HG03469 (cell line): Measurements from ENCODE around the gene SYNPO.

Experiments used
- ATAC-seq: cut with Tn5 transposase; IDR thresholded peaks from one replicate; pipeline ENCODE4 v1.9.1; 2021; ENCODE audit warnings: mild to moderate bottlenecking, moderate library complexity, moderate number of reproducible peaks; ENCODE audit not compliant: unreplicated experiment

The SYNPO gene

DNA sequence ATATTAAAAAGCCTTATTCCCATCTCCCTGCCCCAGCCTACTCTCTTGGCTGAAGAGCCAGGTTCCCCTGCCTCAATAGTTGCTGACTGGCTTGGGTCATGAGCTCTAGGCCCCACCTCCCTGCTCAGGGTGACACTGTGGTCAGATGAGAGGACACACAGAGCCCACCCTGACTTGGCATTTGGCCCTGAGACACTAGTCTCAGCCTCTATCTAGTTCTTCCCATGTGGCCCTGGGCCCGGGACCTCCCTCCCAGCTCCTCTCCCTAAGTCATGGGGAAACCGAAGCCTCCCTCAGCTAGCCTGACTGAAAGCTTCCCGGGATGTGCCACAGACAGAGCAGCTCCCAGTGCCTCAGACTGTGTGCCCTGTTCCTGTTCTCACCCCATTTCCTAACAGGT lies 14.8 kb downstream of the SYNPO start:
- no peak for ATAC-seq

DNA sequence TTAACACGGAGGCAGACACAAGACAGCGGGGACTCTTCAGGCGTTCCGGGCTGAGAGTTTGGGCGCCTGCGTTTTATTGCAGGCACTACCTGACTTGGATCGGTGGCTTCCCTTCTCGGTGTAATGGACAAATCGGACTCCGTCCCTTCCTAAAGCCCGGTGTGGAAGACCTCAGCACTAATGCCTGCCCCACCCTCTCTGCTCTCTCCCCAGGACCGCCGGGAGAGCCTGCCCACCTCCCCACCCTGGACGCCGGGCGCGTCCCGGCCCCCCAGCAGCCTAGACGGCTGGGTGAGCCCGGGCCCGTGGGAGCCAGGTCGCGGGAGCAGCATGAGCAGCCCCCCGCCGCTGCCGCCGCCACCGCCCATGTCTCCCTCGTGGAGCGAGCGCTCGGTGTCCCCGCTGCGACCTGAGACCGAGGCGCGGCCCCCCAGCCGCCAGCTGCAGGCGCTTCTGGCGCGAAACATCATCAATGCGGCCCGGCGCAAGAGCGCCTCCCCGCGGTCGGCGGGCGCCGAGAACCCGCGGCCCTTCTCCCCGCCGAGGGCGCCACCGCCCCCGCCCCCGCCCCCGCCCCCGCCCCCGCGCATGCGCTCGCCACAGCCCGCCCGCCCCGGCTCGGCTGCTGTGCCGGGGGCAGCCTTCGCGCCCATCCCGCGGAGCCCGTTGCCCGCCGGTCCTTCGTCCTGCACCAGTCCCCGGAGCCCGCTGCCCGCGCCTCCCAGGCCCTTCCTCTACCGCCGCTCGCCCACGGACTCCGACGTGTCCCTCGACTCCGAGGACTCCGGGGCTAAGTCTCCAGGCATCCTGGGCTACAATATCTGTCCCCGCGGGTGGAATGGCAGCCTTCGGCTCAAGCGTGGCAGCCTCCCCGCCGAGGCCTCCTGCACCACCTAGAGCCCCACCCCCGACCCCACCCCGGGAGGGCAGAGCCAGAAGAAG lies 16.0 kb downstream of the SYNPO start:
- no peak for ATAC-seq

DNA sequence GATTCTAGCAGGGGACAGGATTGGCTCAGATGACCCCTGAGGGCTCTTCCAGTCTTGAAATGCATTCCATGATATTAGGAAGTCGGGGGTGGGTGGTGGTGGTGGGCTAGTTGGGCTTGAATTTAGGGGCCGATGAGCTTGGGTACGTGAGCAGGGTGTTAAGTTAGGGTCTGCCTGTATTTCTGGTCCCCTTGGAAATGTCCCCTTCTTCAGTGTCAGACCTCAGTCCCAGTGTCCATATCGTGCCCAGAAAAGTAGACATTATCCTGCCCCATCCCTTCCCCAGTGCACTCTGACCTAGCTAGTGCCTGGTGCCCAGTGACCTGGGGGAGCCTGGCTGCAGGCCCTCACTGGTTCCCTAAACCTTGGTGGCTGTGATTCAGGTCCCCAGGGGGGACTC lies 17.7 kb downstream of the SYNPO start:
- no peak for ATAC-seq

DNA sequence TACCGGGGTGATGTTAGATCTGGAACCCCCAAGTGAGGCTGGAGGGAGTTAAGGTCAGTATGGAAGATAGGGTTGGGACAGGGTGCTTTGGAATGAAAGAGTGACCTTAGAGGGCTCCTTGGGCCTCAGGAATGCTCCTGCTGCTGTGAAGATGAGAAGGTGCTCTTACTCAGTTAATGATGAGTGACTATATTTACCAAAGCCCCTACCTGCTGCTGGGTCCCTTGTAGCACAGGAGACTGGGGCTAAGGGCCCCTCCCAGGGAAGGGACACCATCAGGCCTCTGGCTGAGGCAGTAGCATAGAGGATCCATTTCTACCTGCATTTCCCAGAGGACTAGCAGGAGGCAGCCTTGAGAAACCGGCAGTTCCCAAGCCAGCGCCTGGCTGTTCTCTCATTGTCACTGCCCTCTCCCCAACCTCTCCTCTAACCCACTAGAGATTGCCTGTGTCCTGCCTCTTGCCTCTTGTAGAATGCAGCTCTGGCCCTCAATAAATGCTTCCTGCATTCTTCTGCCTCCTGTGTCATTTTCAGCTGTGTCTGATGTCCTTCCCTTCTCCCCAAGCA lies 18.3 kb downstream of the SYNPO start:
- ATAC-seq, result no peak

DNA sequence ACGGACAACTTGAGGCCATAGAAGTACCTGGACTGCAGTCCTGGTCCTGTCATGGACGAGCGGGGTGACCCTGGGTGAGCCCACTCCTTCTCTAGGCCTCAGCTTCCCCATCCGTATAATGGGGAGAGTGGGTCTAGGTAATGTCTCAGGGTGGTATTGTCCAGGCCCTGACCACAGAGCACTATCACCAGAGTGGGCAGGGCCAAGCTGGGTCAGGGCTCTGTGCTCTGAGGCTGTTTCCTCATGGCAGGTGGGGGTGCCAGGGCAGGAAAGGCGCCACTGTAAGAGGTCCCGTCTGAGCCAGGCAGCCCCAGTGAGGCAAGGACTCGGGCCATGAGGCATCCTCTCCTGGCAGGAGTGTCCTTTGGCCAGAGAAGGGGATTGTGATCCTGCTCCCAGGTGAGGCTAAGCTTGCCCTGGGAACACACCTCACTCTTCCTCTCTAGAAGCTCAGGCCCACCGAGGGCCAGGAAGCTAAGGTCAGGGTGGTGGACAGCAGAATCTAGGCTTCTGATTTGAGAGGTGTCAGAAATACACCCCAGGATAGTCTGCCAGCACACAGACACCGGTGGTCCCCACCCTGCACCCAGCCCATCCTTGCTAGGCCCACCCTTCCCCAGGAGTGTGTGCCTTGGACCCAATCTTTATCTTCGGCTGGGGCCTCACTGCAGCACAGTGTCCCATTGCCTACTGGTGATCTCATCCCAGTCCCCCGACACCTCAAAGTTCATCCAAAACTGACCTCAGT lies 19.1 kb downstream of the SYNPO start:
- no peak for ATAC-seq

DNA sequence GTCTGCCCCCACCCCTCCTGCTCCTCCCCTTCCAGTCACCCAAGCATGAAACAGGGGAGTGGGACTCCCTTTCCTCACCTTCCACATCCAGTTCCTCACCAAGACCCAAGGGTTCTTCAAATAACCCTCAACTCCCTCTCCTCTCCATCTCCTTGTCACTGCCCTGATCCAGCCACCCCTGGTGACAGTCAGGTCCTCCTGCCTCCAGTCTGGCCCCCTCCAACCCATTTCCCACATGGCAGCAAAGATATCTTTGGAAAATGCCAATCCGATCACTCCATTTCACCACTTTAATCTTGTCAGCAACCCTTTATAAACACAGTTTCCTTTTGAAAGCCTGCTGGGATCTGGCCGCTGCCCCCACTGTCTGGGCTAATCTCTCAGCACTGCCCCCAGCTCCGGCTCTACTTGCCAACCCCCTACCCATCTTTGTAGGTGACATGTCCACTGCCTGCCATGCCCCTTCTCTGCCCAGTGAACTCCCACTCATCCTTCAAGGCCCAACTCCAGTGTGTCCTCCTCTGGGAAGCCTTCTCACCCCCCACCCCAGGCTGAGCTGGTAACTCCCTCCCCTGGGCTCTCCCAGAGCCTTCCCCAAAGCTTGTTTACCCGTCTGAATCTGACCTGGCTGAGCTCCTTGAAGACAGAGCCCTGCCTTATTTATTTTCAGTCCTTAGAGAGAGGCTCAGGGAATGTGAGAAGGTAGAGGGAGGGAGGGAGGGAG lies 19.8 kb downstream of the SYNPO start:
- no peak for ATAC-seq

DNA sequence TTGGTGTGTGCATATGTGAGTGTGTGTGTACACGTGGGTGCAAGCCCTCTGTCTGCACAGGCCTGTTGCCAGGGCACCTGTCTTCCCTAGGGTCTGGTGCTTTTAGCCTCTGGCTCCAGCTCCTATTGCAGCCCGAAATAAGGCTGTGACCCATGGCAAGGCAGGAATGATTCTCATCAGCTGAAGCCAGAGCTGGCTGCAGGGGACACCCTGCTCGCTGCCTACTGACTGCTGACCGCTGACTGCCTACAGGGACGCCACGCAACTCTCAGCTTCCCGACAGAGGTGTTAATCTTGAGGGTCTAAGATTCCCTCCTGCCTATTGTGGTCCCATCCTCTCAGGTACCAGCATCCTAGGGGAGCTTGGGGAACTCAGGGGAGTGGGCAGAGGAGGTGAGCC lies 20.6 kb downstream of the SYNPO start, which contains the start of gene MYOZ3:
MYOZ3 (plus strand) TSS at position 166 of the 400 bp plus-strand sequence. CDS start 1,691 bp downstream, outside the sequence.
- ATAC-seq, result no peak

DNA sequence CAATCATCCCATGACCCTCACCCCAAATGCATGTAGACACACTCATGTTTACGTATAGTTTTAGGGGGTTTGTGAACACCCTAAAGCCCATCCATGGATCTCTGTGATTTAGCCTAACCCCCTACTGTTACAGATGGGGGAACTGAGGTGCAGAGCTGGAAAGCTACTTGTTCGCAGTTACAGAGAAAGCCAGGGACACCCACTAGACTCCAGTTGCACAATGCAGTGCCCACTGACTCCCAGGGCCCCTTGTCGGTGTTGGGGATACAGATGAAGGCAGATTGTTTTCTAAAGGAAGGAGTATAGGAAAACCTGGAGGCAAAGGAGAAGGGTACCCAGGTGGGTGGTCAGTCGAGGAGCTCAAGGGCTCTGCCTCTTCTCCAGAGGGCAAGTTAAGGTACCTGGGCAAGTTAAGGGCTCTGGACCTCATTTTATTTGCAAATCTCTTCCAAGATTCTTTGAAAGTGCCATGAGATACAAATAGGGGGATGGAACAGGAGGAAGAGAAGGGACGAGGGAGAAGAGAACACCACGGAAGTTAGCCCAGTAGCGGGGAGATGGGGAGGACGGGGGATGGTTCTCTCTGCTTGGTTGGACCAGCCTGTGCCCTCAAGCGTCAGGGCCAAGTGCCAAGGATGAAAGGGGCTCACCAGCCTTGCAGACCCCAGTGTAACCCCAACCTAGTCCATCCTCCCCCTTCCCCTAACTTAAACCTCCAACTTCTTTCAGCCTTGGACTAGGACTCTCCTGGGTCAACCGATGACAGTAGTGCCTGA lies 21.5 kb downstream of the SYNPO start:
- no peak for ATAC-seq

DNA sequence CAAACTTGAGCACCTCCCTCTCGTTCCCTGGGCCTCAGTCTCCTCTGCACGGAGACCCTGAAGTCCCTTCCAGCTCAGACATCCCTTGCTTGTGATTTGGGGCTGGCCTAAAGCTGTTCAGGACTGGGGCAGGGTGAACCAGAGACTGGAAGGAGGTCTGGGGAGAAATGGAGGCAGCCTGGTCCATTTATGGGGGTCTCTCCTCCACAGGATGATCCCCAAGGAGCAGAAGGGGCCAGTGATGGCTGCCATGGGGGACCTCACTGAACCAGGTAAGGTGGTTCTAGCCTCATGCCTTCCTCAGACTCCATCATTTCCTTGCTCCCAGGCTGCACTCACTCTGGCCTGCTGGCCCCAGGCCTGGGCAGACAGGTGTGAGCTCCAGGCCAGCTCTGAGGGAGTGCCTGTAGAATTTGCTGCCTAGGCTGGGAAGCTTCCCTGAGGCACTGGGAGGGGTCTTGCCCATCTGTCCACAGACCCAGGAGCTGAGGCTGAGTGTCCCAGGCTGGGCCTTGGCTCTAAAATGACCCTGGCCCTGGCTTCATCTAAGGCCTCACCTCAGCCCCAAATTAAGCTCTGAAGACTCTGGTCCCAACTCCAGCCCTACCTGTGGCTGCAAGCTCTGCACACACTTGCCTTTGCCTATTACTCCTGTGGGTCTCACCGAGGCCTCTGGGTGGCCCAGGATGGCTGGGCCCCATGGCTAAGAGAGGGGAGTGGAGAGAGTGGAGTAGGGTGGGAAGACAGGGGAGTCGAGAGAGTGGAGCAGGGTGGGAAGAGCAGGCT lies 22.5 kb downstream of the SYNPO start:
- ATAC-seq, result no peak

DNA sequence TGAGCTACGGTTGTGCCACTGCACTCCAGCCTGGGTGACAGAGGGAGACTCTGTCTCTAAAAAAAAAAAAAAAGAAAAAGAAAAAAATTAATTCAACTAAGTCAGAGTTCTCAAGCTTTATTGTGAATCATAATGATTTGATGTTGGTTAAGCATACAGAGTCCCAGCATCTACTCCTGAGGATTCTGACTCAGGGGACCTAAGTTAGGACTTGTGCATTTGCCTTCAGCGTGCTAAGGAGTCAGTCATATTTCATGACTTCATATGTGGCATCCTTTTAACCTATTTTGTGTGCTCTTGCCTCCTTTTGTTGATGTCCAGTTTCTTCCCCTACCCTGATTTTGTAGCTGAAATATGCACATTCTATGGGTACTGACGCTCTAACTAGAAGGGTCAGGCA lies 23.5 kb downstream of the SYNPO start:
- ATAC-seq, result no peak

DNA sequence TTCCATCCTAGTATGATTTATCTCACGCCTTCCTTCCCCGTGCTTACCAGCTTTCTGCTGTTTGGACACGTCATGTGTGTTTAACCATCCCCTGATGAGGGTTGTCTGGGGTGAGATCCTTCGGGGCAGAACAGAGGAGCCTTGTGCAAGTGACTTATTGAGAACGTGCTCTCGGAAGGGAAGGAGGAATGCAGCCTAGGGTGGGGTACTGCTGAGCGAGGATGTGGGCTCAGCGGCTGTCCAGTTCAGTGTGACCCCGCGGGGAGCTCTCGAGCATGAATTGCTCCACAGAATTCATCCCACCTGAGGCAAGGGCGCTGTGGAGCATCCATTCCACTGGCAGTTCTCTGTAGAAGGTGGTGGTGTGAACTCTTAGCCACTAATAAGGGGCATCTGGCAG lies 24.6 kb downstream of the SYNPO start:
- no peak for ATAC-seq

DNA sequence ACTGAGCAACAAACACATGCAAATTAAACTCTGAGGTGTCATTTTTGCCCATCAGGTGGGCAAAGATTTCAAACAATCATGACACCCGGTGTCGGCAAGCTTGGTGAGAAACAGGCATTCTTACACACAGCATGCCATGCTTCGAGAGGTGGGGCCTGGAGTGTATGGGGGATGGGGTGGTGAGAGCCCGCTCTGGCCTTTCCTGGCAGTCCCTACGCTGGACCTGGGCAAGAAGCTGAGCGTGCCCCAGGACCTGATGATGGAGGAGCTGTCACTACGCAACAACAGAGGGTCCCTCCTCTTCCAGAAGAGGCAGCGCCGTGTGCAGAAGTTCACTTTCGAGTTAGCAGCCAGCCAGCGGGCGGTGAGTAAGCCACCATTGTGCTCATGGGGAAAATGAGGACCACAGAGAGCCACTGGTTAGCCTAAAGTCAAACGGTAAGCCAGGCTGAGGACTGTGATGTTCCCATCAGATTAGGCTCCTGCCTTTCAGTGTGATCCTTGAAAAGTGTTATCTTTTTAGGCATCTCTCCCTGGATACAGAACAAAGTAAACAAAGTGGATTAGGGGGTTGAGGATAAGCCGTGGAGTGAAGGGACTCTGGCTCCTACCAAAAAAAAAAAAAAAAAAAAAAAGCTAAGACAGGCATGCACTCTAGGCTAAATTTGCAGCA lies 30.0 kb downstream of the SYNPO start:
- ATAC-seq, result no peak

DNA sequence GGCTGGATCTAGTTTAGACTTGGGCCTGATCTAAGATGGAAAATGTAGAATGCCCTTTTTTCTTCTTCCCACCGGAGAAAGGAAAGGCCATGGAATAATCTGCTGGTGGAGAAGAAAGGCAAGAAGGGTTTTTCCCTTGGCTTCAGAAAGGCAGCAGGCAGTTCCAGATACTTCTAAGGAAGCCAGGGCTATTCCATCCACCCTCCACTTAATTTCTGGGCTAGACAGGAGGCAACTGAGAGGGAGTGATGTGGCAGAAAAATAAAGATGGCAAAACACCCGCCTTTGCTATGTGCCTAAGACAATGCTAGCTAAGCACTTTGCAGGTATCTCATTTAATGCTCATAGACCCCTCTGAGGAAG lies 30.5 kb downstream of the SYNPO start:
- ATAC-seq, result no peak

DNA sequence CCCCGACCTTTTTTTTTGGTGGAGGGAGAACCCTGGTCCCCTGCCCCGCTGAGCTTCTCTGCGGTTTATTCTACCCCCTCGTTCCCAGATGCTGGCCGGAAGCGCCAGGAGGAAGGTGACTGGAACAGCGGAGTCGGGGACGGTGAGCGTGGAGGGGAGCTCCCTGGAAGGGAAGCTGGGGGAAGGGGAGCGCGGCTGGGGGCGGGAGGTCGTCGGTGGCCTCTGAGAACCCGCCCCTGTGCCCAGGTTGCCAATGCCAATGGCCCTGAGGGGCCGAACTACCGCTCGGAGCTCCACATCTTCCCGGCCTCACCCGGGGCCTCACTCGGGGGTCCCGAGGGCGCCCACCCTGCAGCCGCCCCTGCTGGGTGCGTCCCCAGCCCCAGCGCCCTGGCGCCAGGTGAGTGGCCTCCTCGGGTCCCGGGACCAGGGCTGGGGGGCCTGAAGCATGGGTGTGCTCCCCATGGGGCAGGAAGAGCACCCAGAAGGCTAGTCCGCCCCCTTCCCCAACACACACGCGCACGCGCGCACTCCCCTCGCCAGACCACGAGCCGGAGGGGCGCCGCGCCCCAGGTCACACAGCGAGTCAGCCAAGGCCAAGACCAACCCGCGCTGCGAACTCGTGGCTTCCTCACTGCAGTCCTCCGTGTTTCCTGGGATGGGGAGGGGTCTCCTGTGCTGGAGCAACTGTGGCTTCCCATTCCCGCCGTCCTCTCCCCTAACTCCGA lies 31.2 kb downstream of the SYNPO start:
- ATAC-seq, result no peak

DNA sequence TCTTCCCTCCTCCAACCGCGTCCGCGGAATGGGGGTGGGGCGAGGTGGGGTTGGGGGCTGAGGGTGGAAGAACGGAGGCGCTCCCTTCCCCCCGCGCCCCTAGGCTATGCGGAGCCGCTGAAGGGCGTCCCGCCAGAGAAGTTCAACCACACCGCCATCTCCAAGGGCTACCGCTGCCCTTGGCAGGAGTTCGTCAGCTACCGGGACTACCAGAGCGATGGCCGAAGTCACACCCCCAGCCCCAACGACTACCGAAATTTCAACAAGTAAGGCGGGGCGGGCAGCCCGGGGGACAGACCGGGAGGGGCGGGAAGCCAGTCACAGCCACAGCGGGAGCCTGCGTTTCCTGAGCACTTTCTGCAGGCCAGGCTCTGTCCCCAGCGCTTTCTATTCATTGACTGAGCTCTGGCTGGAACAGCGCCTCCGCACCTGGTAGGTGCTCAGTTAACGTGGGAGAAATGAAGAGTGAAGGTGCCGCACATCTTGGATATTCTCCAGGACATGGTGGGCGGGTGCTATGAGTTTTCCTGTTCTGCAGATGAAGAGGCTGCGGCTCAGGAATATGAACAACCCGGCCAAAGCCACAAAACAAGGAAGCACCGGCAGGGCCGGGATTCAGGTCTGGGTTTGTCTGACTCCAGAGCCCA lies 31.9 kb downstream of the SYNPO start:
- no peak for ATAC-seq

DNA sequence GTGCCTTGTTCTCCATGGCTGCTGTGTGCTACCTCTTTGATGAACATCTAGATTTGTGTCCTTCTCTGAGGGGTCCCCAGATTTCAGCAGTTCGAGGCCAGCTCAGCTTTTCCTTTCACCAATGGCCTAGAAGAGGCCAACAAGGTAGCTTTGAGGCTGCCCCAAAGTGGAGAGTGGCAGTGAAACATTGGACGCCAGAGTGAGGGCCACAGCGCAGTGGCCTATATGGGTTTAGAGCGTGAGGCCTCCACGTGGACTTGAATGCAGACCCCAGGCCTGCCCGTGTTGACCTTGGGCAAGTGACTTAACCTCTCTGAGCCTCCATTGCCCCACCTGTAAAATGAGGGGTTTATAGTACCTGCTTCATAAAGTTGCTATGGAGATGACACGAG lies 32.4 kb downstream of the SYNPO start:
- no peak for ATAC-seq

DNA sequence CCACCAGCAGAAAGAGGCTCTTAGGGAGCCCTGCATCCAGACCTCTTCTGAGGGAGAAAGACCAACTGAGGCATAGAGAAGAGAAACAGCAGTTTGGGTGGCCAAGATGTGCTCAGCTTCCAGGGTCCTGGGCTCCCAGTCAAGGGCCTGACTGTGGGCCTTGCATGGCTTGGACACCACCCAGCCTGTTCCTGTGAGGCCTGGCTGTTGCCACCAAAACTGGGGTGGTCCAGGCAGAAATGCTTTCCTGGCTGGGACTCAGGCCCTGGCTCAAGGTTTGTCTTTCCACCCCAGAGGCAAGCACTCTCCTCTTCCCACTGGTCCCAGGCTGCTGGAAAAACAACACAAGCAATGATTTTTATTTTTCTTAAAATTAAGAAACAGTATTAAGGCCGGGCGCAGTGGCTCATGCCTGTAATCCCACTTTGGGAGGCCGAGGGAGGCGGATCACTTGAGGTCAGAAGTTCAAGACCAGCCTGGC lies 33.9 kb downstream of the SYNPO start:
- ATAC-seq, result no peak

DNA sequence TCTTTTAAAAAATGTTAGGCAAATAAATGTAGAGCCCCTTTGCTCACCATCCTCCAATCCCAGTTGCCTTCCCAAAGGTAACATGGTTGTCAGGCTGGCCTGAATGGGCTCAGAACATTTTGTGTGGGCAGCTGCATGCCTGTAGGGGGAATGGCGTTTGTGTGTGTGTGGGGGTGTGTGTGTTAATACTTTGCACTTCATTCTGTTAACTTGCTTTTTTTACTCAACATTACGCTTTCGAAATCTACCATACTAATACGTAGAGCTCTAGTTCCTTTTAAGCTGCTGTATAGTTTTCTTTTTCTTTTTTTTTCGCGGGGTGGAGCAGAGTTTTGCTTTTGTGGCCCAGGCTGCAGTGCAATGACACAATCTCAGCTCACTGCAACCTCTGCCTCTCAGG lies 34.6 kb downstream of the SYNPO start:
- ATAC-seq, result no peak
